Measurements from ENCODE around the gene ATP6V1F.

GRCh38 chr7:128831178-128831993 lies 31.3 kb upstream of the ATP6V1F start:
- TF ChIP-seq CTCF (IDR thresholded peaks at IDR 0.05; ENCODE audit: low read length) (no peak), EZH2 (IDR thresholded peaks at IDR 0.05; ENCODE audit: borderline replicate concordance, low read length) (no peak)

Measured in OCI-LY1 (cell line).